GM19324 (cell line): ENCODE data around the gene MSANTD7.
A peak's percentile ranks its signal among the peaks of the same experiment; 100 is the strongest.
"Not testable (repeated sequence)": the region's sequence is repeated elsewhere in the genome, so short reads cannot be mapped to it uniquely, and the experiment has no call there.

Experiments
- ATAC-seq: cut with Tn5 transposase; IDR thresholded peaks from one replicate; pipeline ENCODE4 v1.9.1; 2021; ENCODE audit warnings: mild to moderate bottlenecking, moderate library complexity; ENCODE audit not compliant: unreplicated experiment, low FRiP score

Gene MSANTD7

DNA sequence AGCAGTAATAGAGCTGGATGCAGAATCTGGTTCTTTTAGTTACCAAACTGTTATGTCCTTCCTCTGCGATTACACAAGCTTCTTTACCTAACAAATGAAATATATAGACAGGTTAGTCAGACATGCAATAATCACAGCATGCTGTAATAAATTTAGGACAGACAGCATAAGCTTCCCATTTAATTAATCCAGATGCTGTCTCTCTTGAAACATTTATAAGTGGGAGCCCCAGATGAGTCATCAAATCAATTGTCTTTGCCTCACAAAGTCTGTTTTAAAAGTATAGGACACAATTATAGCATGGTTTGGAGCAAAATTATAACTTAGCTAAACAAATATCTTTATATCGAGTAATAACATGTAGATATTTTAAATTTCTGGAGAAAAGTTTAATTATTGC lies 1.9 kb upstream of the MSANTD7 start:
- ATAC-seq: no peak

GRCh38 chr10:14837003-14837756 lies 926 bp upstream of the MSANTD7 start:
- no peak for ATAC-seq

DNA sequence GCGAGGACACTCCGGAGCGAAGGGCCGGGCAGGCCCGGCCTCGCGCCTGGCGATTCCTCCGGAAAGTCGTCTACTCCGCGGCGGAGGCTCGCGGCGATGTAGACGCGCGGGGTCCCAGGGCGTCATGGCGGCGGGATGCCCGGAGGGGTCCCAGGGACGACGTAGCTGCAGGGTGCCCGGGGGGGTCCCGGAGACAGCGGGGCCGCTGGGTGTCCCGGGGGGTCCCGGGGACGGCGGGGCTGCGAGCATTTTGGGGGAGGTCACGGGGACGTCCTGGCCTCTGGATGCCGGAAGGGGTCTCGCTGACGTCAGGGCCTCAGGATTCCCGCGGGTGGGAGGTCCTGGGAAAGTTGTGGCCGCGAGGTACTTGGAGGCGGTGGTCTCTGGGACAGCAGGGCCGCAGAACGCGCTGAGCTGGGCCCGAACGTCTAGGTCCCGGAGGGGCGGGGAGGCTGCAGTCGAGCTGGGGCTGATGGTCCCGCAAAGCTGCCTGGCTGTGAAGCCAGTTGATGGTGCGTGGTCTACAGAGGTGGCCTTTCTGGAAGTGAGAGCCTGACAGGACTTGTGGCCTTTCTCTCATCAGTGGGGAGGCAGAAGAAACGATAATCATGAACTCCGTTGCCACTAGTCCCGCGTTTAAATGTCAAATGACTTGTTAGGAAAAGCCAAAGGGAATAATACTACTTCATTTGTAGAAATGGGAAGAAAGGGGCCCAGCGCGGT lies 637 bp downstream of the MSANTD7 start:
- no peak for ATAC-seq

- ATAC-seq: no peak
Observed at GRCh38 chr10:14839305-14839695, 1.2 kb downstream of the MSANTD7 start.

DNA sequence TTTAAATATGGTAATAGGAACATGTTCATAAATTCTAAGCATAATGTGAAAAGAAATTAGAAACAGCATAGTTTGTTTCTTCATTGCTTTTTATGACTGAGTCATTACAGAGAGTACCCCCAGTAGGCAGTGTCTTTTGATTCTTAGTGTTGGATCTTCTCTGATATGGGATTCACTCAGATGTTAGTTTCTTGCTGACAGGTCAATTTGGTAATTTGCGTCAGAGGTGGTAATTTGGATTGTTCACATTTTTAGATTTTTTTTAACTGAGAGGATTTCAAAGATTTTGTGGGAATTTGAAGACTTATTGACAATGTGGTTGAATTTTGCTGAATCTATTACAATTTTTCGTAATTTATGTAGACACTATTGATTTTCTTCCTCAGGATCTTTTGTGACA lies 2.1 kb downstream of the MSANTD7 start:
- ATAC-seq: no peak

- no peak for ATAC-seq
Observed at GRCh38 chr10:14843327-14843988, 5.4 kb downstream of the MSANTD7 start.

DNA sequence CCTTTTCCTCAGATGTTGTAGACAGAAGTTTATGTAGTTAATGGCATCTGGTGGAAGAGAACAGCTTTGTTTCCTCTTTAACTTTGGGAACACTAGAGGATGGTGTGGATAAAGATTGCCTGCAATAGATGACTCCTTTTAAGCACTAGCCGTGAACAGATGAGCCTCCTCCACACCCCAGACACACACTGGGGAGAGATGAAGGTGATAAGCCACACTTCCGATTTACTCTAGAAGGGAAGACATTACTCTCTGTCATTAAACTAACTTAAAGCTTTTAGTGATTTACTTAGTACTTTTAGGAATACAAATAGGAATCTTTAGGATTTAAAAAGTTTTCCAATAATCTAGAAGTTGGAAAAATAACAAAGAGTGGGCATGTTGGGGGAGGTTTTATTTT lies 6.8 kb downstream of the MSANTD7 start:
- no peak for ATAC-seq

DNA sequence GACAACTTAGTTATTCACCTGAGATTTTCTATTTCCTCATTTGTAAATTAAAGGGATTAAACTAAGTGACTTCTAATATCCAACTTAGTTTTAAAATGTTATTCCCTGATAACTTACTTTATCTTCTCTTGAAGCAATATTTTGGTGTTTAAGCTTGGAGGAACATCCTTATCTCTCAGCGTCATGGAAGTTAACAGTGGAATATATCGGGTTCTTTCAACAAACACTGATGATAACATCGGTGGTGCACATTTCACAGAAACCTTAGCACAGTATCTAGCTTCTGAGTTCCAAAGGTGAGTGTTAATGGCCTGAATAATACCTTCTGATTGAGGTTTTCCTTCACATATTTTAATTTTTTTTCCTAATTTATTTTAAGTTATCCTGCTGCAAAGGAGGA lies 14.1 kb downstream of the MSANTD7 start:
- no peak for ATAC-seq

GRCh38 chr10:14855453-14855852 lies 17.3 kb downstream of the MSANTD7 start:
- ATAC-seq: no peak

DNA sequence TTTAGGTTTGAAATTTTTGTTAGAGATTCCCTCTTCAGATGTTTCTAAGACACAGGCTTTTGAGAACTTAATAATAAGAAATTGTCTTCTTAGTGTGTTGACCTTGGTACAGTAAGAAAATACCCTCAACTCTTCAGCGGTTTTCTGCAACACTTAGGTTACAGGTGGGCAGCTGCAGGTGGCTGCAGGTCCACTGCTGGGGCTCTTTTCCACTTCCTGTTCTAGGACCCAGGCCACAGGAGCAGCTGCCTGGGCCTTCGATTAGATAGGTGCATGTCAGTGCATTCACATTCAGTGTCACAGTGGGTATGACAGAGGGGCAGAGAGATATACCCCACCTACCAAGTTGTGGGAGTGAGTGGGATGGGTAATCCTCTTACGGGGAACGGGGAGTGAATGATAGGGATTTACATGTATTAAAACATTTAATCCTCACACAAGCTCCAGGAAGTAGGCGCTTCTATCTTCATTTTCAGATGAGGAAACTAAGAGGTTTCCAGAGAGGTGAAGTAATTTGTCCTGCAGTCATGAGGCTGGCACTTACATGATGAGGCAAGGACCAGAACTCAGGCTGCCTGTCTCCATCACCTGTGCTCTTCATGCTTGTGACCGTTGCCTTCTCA lies 20.3 kb downstream of the MSANTD7 start:
- ATAC-seq: no peak

- no peak for ATAC-seq
Observed at GRCh38 chr10:14859043-14859442, 20.9 kb downstream of the MSANTD7 start.

DNA sequence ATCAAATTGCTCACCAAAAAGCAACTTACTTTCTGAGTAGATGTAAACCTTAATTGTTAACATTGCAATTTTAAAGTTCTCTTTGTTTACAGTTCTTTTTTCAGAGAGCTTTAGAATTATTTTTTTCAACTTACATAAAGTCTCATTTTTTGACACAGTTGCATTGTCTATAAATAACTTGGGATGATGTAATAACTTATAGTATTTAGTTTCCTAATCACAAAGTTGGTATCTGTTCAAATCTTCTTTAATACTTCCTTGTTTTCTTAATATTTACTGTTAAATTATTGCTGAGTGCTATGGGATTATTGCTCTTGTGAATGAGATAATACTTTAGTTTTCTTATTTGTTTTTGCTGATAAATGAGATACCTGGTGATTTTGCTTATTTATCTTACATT lies 21.7 kb downstream of the MSANTD7 start:
- ATAC-seq: no peak

- no peak for ATAC-seq
Observed at GRCh38 chr10:14860791-14861190, 22.7 kb downstream of the MSANTD7 start.

DNA sequence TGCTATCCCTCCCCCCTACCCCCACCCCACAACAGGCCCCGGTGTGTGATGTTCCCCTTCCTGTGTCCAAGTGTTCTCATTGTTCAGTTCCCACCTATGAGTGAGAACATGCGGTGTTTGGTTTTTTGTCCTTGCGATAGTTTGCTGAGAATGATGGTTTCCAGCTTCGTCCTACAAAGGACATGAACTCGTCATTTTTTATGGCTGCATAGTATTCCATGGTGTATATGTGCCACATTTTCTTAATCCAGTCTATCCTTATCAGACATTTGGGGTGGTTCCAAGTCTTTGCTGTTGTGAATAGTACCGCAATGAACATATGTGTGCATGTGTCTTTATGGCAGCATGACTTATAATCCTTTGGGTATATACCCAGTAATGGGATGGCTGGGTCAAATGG lies 26.4 kb downstream of the MSANTD7 start:
- ATAC-seq: not testable (repeated sequence)

- not testable (repeated sequence) for ATAC-seq
Observed at GRCh38 chr10:14864871-14865270, 26.8 kb downstream of the MSANTD7 start.

GRCh38 chr10:14873090-14873760 lies 35.1 kb downstream of the MSANTD7 start:
- ATAC-seq: no peak

- no peak for ATAC-seq
Observed at GRCh38 chr10:14875941-14876340, 37.8 kb downstream of the MSANTD7 start.

- no peak for ATAC-seq
Observed at GRCh38 chr10:14876764-14877163, 38.7 kb downstream of the MSANTD7 start.

GRCh38 chr10:14878266-14879123 lies 40.4 kb downstream of the MSANTD7 start, which contains the start of gene SUV39H2:
Gene SUV39H2, plus strand, starts transcription at chr10:14878866. Its CDS starts 23 bp downstream, at chr10:14878889.
- peak; percentile 96 for ATAC-seq
